GM23338 (cell line): Measurements from ENCODE around the gene KIRREL3.

Source experiments
- CREB1 ChIP-seq: fragments of 250-450 bp; sonication (Bioruptor Pico); IDR thresholded peaks from 2 replicates; pipeline ENCODE4 v1.5.0; 2020; ENCODE audit warnings: low read depth, mild to moderate bottlenecking, moderate library complexity
- EZH2 ChIP-seq: fragments of 200-600 bp; sonication (generic); IDR thresholded peaks from one replicate; pipeline ENCODE4 v1.8.0; 2017; ENCODE audit warnings: antibody characterized with exemption, mild to moderate bottlenecking, low read depth; ENCODE audit not compliant: unreplicated experiment
- EZH2phosphoT487 ChIP-seq: fragments of 200-600 bp; sonication (generic); IDR thresholded peaks from one replicate; pipeline ENCODE4 v1.8.1; 2018; ENCODE audit warnings: antibody characterized with exemption; ENCODE audit not compliant: unreplicated experiment
- NANOG ChIP-seq: IDR thresholded peaks from 2 replicates; pipeline ENCODE4 v1.6.1; 2016; ENCODE audit warnings: antibody characterized with exemption, borderline replicate concordance
- POLR2AphosphoS5 ChIP-seq: IDR thresholded peaks from 2 replicates; pipeline ENCODE4 v1.6.1; 2016; ENCODE audit warnings: antibody characterized with exemption, low read depth
- TF ChIP-seq, protein P1 (sequence below): IDR thresholded peaks from one replicate; pipeline ENCODE4 v1.6.1; 2018; ENCODE audit warnings: antibody characterized with exemption; ENCODE audit not compliant: unreplicated experiment
- TF ChIP-seq, protein P2 (sequence below), 2 experiments: fragments of 200-600 bp in 1 of 2; sonication (generic) in 1 of 2; conservative IDR thresholded peaks; 2 replicates each; pipeline versions ENCODE4 v1.5.1 to v1.6.1; 2016 to 2017; ENCODE audit warnings: antibody characterized with exemption in 2 of 2, low read depth in 2 of 2, mild to moderate bottlenecking in 2 of 2, moderate library complexity in 1 of 2
- TF ChIP-seq, protein P3 (sequence below): fragments of 250-450 bp; sonication (Bioruptor Pico); IDR thresholded peaks from 2 replicates; pipeline ENCODE4 v1.5.0; 2020; ENCODE audit warnings: mild to moderate bottlenecking, moderate library complexity

DNA sequence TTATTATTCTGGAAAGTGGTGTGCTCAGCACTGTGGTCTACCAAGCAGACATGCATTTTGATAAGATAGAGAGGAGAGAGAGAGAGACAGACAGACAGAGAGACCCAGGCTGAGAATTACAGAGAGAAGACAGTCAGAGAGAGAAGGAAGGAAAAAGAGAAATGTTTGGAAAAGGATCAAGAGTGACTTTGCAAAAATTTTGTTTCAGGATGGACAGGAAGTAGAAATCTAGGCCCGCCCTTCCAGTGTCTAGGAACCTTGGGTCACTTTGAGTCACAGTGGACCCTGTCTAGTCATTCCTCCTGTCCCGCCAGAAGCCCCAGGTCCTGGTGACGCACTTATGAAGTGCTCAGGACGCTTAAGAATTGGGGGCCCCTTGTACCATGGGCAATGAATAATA, 478.4 kb downstream of the KIRREL3 start:
- TF ChIP-seq, protein P1, sequence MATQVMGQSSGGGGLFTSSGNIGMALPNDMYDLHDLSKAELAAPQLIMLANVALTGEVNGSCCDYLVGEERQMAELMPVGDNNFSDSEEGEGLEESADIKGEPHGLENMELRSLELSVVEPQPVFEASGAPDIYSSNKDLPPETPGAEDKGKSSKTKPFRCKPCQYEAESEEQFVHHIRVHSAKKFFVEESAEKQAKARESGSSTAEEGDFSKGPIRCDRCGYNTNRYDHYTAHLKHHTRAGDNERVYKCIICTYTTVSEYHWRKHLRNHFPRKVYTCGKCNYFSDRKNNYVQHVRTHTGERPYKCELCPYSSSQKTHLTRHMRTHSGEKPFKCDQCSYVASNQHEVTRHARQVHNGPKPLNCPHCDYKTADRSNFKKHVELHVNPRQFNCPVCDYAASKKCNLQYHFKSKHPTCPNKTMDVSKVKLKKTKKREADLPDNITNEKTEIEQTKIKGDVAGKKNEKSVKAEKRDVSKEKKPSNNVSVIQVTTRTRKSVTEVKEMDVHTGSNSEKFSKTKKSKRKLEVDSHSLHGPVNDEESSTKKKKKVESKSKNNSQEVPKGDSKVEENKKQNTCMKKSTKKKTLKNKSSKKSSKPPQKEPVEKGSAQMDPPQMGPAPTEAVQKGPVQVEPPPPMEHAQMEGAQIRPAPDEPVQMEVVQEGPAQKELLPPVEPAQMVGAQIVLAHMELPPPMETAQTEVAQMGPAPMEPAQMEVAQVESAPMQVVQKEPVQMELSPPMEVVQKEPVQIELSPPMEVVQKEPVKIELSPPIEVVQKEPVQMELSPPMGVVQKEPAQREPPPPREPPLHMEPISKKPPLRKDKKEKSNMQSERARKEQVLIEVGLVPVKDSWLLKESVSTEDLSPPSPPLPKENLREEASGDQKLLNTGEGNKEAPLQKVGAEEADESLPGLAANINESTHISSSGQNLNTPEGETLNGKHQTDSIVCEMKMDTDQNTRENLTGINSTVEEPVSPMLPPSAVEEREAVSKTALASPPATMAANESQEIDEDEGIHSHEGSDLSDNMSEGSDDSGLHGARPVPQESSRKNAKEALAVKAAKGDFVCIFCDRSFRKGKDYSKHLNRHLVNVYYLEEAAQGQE = no peak
- TF ChIP-seq, protein P2, sequence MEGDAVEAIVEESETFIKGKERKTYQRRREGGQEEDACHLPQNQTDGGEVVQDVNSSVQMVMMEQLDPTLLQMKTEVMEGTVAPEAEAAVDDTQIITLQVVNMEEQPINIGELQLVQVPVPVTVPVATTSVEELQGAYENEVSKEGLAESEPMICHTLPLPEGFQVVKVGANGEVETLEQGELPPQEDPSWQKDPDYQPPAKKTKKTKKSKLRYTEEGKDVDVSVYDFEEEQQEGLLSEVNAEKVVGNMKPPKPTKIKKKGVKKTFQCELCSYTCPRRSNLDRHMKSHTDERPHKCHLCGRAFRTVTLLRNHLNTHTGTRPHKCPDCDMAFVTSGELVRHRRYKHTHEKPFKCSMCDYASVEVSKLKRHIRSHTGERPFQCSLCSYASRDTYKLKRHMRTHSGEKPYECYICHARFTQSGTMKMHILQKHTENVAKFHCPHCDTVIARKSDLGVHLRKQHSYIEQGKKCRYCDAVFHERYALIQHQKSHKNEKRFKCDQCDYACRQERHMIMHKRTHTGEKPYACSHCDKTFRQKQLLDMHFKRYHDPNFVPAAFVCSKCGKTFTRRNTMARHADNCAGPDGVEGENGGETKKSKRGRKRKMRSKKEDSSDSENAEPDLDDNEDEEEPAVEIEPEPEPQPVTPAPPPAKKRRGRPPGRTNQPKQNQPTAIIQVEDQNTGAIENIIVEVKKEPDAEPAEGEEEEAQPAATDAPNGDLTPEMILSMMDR (conservative IDR thresholded peaks at IDR 0.05; ENCODE audit: low read depth in 2 of 2) = no peak
- TF ChIP-seq, protein P3, sequence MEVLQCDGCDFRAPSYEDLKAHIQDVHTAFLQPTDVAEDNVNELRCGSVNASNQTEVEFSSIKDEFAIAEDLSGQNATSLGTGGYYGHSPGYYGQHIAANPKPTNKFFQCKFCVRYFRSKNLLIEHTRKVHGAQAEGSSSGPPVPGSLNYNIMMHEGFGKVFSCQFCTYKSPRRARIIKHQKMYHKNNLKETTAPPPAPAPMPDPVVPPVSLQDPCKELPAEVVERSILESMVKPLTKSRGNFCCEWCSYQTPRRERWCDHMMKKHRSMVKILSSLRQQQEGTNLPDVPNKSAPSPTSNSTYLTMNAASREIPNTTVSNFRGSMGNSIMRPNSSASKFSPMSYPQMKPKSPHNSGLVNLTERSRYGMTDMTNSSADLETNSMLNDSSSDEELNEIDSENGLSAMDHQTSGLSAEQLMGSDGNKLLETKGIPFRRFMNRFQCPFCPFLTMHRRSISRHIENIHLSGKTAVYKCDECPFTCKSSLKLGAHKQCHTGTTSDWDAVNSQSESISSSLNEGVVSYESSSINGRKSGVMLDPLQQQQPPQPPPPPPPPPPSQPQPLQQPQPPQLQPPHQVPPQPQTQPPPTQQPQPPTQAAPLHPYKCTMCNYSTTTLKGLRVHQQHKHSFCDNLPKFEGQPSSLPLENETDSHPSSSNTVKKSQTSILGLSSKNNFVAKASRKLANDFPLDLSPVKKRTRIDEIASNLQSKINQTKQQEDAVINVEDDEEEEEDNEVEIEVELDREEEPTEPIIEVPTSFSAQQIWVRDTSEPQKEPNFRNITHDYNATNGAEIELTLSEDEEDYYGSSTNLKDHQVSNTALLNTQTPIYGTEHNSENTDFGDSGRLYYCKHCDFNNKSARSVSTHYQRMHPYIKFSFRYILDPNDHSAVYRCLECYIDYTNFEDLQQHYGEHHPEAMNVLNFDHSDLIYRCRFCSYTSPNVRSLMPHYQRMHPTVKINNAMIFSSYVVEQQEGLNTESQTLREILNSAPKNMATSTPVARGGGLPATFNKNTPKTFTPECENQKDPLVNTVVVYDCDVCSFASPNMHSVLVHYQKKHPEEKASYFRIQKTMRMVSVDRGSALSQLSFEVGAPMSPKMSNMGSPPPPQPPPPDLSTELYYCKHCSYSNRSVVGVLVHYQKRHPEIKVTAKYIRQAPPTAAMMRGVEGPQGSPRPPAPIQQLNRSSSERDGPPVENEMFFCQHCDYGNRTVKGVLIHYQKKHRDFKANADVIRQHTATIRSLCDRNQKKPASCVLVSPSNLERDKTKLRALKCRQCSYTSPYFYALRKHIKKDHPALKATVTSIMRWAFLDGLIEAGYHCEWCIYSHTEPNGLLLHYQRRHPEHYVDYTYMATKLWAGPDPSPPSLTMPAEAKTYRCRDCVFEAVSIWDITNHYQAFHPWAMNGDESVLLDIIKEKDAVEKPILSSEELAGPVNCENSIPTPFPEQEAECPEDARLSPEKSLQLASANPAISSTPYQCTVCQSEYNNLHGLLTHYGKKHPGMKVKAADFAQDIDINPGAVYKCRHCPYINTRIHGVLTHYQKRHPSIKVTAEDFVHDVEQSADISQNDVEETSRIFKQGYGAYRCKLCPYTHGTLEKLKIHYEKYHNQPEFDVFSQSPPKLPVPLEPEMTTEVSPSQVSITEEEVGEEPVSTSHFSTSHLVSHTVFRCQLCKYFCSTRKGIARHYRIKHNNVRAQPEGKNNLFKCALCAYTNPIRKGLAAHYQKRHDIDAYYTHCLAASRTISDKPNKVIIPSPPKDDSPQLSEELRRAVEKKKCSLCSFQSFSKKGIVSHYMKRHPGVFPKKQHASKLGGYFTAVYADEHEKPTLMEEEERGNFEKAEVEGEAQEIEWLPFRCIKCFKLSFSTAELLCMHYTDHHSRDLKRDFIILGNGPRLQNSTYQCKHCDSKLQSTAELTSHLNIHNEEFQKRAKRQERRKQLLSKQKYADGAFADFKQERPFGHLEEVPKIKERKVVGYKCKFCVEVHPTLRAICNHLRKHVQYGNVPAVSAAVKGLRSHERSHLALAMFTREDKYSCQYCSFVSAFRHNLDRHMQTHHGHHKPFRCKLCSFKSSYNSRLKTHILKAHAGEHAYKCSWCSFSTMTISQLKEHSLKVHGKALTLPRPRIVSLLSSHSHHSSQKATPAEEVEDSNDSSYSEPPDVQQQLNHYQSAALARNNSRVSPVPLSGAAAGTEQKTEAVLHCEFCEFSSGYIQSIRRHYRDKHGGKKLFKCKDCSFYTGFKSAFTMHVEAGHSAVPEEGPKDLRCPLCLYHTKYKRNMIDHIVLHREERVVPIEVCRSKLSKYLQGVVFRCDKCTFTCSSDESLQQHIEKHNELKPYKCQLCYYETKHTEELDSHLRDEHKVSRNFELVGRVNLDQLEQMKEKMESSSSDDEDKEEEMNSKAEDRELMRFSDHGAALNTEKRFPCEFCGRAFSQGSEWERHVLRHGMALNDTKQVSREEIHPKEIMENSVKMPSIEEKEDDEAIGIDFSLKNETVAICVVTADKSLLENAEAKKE = no peak
- TF ChIP-seq POLR2AphosphoS5 (no peak), EZH2phosphoT487 (no peak), EZH2 (no peak), CREB1 (CRISPR knock-in tag) (no peak), NANOG (no peak)
